Sigmoid colon (tissue), 7 donors: ENCODE results near the gene PROSER3. TPM values are rescaled to one million over a fixed set of nuclear protein-coding genes. Genes with fewer than 3 reads are reported as not detected.

ENCODE experiments used
- DNase-seq: peaks from one replicate; pipeline ENCODE4 v3.0.0-alpha.2; 2019
- H3K27ac ChIP-seq, 4 donors: fragments of 200-600 bp; sonication (generic); one replicate each; pipeline ENCODE4 v1.5.1; 2016 to 2019; ENCODE audit warnings: mild to moderate bottlenecking in 1 of 4
- H3K27me3 ChIP-seq, 3 donors: fragments of 200-600 bp; sonication (generic); one replicate each; pipeline ENCODE4 v1.5.1; 2019; ENCODE audit warnings: mild to moderate bottlenecking in 1 of 3
- H3K36me3 ChIP-seq, 4 donors: fragments of 200-600 bp; sonication (generic); one replicate each; pipeline ENCODE4 v1.5.1; 2016 to 2019
- H3K4me1 ChIP-seq, 4 donors: fragments of 200-600 bp; sonication (generic); one replicate each; pipeline ENCODE4 v1.5.1; 2017 to 2019
- H3K4me3 ChIP-seq, 4 donors: fragments of 200-600 bp; sonication (generic); one replicate each; pipeline ENCODE4 v1.5.1; 2017 to 2019; ENCODE audit warnings: mild to moderate bottlenecking in 2 of 4, moderate library complexity in 1 of 4
- H3K9me3 ChIP-seq, 4 donors: fragments of 200-600 bp in 3 of 4; sonication (generic) in 3 of 4; one replicate each; pipeline versions ENCODE4 v1.5.1 to v1.6.1; 2013 to 2019
- CTCF ChIP-seq, 4 experiments: fragments of 450-650 bp in 3 of 4; fragments of 200-600 bp in 1 of 4; IDR thresholded peaks; one replicate each; pipeline ENCODE4 v1.5.1; 2016 to 2019; ENCODE audit warnings: antibody characterized with exemption in 4 of 4, mild to moderate bottlenecking in 3 of 4, moderate library complexity in 2 of 4
- EP300 ChIP-seq, 4 donors: sonication (generic); formaldehyde crosslinking; IDR thresholded peaks; one replicate each; pipeline ENCODE4 v1.6.1; 2017; ENCODE audit warnings: antibody characterized with exemption in 4 of 4
- POLR2A ChIP-seq, 2 donors: fragments of 450-650 bp; IDR thresholded peaks; one replicate each; pipeline ENCODE4 v1.6.1; 2016; ENCODE audit warnings: antibody characterized with exemption in 2 of 2, mild to moderate bottlenecking in 2 of 2, moderate library complexity in 2 of 2
- POLR2AphosphoS5 ChIP-seq, 4 donors: sonication (generic); formaldehyde crosslinking; IDR thresholded peaks; one replicate each; pipeline ENCODE4 v1.6.1; 2017; ENCODE audit warnings: antibody characterized with exemption in 4 of 4
- WGBS, 2 donors: extraction: QIAGEN DNeasy Blood & Tissue Kit; methylation state at CpG; one replicate each; pipeline ENCODE4 v1.1.7; 2013; 5-methylcytosine and 5-hydroxymethylcytosine counted together
- intact Hi-C: fragments of 100-400 bp; cut with DNase I; formaldehyde crosslinking; loops from one replicate; pipeline ENCODE4 v1.15.1; 2023
- polyA plus RNA-seq, 3 donors: library from polyadenylated mRNA; stranded (reverse); fragments of 200-250 nt; gene quantifications; one replicate each; pipeline ENCODE4 v1.2.3, GENCODE V29; 2013
- total RNA-seq, 4 donors: library from RNA; depleted of rRNA; stranded (reverse); fragments of >200 nt; gene quantifications; one replicate each; pipeline ENCODE4 v1.1.0, GENCODE V29; 2016
- donor health status: healthy with polysubstance abuse.
- donor health status: Bipolar disorder and iron deficiency.
- donor health status: healthy.

Gene PROSER3
- total and polyA plus RNA-seq, 7 donors, result 2.4 to 16.5 (median 5.0) TPM

GRCh38 chr19:35775298-35776101 lies 17.5 kb downstream of the PROSER3 start, which contains the start of gene ARHGAP33:
Gene ARHGAP33 (plus strand): TSS chr19:35775564. CDS start chr19:35775659, 95 bp downstream.
- Histone ChIP-seq H3K4me3 (peak within 1 kb of the TSS; percentile 76 to 97 (median 81)), H3K27me3 (no peaks in the 10 kb centered on the region), H3K4me1 (peaks cover 0 to 19% (median 14%) of the 10 kb centered on the region in 4 donors), H3K27ac (peak within 1 kb of the TSS in 3 of 4 donors; percentile 63 to 74 (median 69)), H3K36me3 (peaks cover 4 to 21% (median 6%) of the 10 kb centered on the region in 4 donors), H3K9me3 (no peaks in the 10 kb centered on the region)
- no peak for TF ChIP-seq EP300 (IDR thresholded peaks at IDR 0.05)
- TF ChIP-seq CTCF (IDR thresholded peaks at IDR 0.05), result no peak
- peak in 2 of 4 donors; percentile 33 to 43 for TF ChIP-seq POLR2AphosphoS5 (IDR thresholded peaks at IDR 0.05)
- no peak for TF ChIP-seq POLR2A (IDR thresholded peaks at IDR 0.05)
- intact Hi-C loops, result loop anchor here (5.0 kb wide), 2 partner anchors 122 to 157 kb away; no protein-coding TSS in a partner anchor
- 0 to 1% methylated on average over 82 of the region's 82 CpGs for WGBS, 2 donors
- DNase-seq, result peak; percentile 99

- DNase-seq, result no peak
- intact Hi-C loops, result loop anchor here (5.0 kb wide), 2 partner anchors 121 to 156 kb away; no protein-coding TSS in a partner anchor
- WGBS, 2 donors, result 65 to 66% methylated on average over 13 of the region's 13 CpGs
- peaks cover 0 to 19% (median 14%) of the 10 kb centered on the region in 4 donors for H3K4me1 ChIP-seq
- H3K27me3 ChIP-seq, result no peaks in the 10 kb centered on the region
- peak overlapping the region in 3 of 4 donors; percentile 63 to 74 (median 69) for H3K27ac ChIP-seq
- H3K36me3 ChIP-seq, result peaks cover 11 to 29% (median 13%) of the 10 kb centered on the region in 4 donors
- no peaks in the 10 kb centered on the region for H3K9me3 ChIP-seq
- TF ChIP-seq CTCF (IDR thresholded peaks at IDR 0.05) (no peak), POLR2AphosphoS5 (IDR thresholded peaks at IDR 0.05) (no peak), POLR2A (IDR thresholded peaks at IDR 0.05) (no peak), EP300 (IDR thresholded peaks at IDR 0.05) (no peak)
- H3K4me3 ChIP-seq, result peak overlapping the region; percentile 76 to 97 (median 81)
Observed at GRCh38 chr19:35776102-35776788, 18.3 kb downstream of the PROSER3 start.

DNA sequence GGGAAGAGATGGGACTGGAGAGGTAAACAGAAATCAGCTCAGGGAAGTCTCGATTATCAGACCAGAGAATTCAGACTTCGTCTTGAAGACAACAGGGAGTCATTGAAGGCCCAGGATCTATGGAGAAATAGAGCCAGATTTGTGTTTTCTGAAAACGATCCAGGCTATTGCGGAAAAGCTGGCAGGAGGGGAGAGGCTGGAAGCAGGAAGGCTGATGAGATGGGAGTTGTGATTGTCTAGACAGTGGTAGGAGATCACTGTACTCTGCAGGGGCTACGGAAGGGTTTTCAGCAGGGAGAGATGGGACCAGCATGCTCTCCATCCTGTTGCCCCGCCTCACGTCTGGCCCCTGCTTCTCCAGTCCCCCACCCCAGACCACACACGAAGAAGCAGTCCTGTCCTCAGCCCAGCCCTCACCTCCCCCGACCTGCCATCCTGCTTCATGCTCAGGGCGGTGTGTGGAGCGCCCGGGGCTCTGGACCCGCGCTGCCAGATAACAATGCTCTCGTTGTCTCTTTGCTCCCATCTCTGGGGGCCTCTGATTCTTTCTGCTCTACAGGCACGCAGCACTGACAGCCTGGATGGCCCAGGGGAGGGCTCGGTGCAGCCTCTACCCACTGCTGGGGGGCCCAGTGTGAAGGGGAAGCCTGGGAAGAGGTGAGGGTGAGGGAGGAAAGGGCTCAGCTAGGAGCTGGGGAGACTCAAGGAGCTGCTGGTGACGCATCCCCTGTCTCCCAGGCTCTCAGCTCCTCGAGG lies 19.3 kb downstream of the PROSER3 start:
- TF ChIP-seq EP300 (IDR thresholded peaks at IDR 0.05), result no peak
- no peak for TF ChIP-seq POLR2A (IDR thresholded peaks at IDR 0.05)
- no peak for TF ChIP-seq POLR2AphosphoS5 (IDR thresholded peaks at IDR 0.05)
- no peak for TF ChIP-seq CTCF (IDR thresholded peaks at IDR 0.05)
- Histone ChIP-seq H3K36me3 (peaks cover 11 to 39% (median 16%) of the 10 kb centered on the region in 4 donors), H3K9me3 (no peaks in the 10 kb centered on the region), H3K27me3 (no peaks in the 10 kb centered on the region), H3K27ac (no peak overlapping the region), H3K4me3 (no peak overlapping the region), H3K4me1 (peaks cover 0 to 19% (median 14%) of the 10 kb centered on the region in 4 donors)
- intact Hi-C loops, result loop anchor here (5.0 kb wide), 2 partner anchors 120 to 155 kb away; no protein-coding TSS in a partner anchor
- 77 to 89% methylated on average over 19 of the region's 19 CpGs for WGBS, 2 donors
- DNase-seq, result no peak

DNA sequence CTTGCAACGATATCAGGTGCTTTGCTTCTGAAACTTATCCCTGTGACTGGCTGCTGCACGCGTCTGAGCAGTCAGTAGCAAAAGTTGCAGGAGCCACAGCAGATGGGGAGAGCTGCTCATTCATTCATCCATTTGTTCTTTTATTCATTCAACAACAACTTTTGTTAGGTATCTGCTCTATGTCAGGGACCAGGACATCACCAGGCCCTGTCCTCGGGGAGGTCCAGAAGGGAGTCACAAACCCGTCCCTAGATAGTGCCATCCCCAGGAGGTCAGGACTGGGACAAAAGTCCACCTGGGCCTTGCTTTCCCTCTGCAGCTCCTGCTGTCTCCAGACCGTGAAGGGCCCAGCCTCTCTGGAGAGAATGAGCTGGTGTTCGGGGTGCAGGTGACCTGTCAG lies 20.0 kb downstream of the PROSER3 start:
- Histone ChIP-seq H3K4me3 (no peak overlapping the region), H3K27me3 (no peaks in the 10 kb centered on the region), H3K27ac (no peak overlapping the region), H3K4me1 (peaks cover 0 to 19% (median 14%) of the 10 kb centered on the region in 4 donors), H3K9me3 (no peaks in the 10 kb centered on the region), H3K36me3 (peaks cover 11 to 43% (median 16%) of the 10 kb centered on the region in 4 donors)
- intact Hi-C loops, result loop anchor here (5.0 kb wide), 2 partner anchors 119 to 154 kb away; no protein-coding TSS in a partner anchor
- TF ChIP-seq EP300 (IDR thresholded peaks at IDR 0.05) (no peak), POLR2AphosphoS5 (IDR thresholded peaks at IDR 0.05) (no peak), CTCF (IDR thresholded peaks at IDR 0.05) (no peak), POLR2A (IDR thresholded peaks at IDR 0.05) (no peak)
- DNase-seq, result no peak
- 81 to 97% methylated on average over 7 of the region's 7 CpGs for WGBS, 2 donors
